ENCODE data around the gene LRRTM4.
A peak's percentile ranks its signal among the peaks of the same experiment; 100 is the strongest.

Gene LRRTM4

GRCh38 chr2:76921006-76921405, 601.2 kb downstream of the LRRTM4 start:
- no peak overlapping the region for H3K4me3 ChIP-seq (ENCODE audit: low read depth, low read length)

GRCh38 chr2:76895469-76895868, 626.7 kb downstream of the LRRTM4 start:
- no peak overlapping the region for H3K4me3 ChIP-seq (ENCODE audit: low read depth, low read length)

- H3K4me3 ChIP-seq (ENCODE audit: low read depth, low read length) = no peak overlapping the region
Measured at GRCh38 chr2:76870581-76870980, 651.6 kb downstream of the LRRTM4 start.

GRCh38 chr2:76870011-76870410, 652.2 kb downstream of the LRRTM4 start:
- no peak overlapping the region for H3K4me3 ChIP-seq (ENCODE audit: low read depth, low read length)

- no peak overlapping the region for H3K4me3 ChIP-seq (ENCODE audit: low read depth, low read length)
Measured at GRCh38 chr2:76867854-76868253, 654.3 kb downstream of the LRRTM4 start.

- H3K4me3 ChIP-seq (ENCODE audit: low read depth, low read length) = no peak overlapping the region
Measured at GRCh38 chr2:76866464-76866863, 655.7 kb downstream of the LRRTM4 start.

- H3K4me3 ChIP-seq (ENCODE audit: low read depth, low read length) = no peak overlapping the region
Measured at GRCh38 chr2:76862901-76863300, 659.3 kb downstream of the LRRTM4 start.

- H3K4me3 ChIP-seq (ENCODE audit: low read depth, low read length) = no peak overlapping the region
Measured at GRCh38 chr2:76861708-76862107, 660.5 kb downstream of the LRRTM4 start.

GRCh38 chr2:76851000-76851399, 671.2 kb downstream of the LRRTM4 start:
- no peak overlapping the region for H3K4me3 ChIP-seq (ENCODE audit: low read depth, low read length)

- H3K4me3 ChIP-seq (ENCODE audit: low read depth, low read length) = no peak overlapping the region
Measured at GRCh38 chr2:76849086-76849485, 673.1 kb downstream of the LRRTM4 start.

- no peak overlapping the region for H3K4me3 ChIP-seq (ENCODE audit: low read depth, low read length)
Measured at GRCh38 chr2:76839826-76840225, 682.4 kb downstream of the LRRTM4 start.

- H3K4me3 ChIP-seq (ENCODE audit: low read depth, low read length) = no peak overlapping the region
Measured at GRCh38 chr2:76829374-76830234, 692.6 kb downstream of the LRRTM4 start.

GRCh38 chr2:76826691-76827090, 695.5 kb downstream of the LRRTM4 start:
- no peak overlapping the region for H3K4me3 ChIP-seq (ENCODE audit: low read depth, low read length)

GRCh38 chr2:76825140-76825970, 696.8 kb downstream of the LRRTM4 start:
- H3K4me3 ChIP-seq (ENCODE audit: low read depth, low read length) = no peak overlapping the region

- H3K4me3 ChIP-seq (ENCODE audit: low read depth, low read length) = no peak overlapping the region
Measured at GRCh38 chr2:76821731-76822130, 700.4 kb downstream of the LRRTM4 start.

- H3K4me3 ChIP-seq (ENCODE audit: low read depth, low read length) = no peak overlapping the region
Measured at GRCh38 chr2:76813084-76813483, 709.1 kb downstream of the LRRTM4 start.

- no peak overlapping the region for H3K4me3 ChIP-seq (ENCODE audit: low read depth, low read length)
Measured at GRCh38 chr2:76812156-76812555, 710.0 kb downstream of the LRRTM4 start.

- H3K4me3 ChIP-seq (ENCODE audit: low read depth, low read length) = no peak overlapping the region
Measured at GRCh38 chr2:76809136-76809535, 713.0 kb downstream of the LRRTM4 start.

GRCh38 chr2:76808732-76809131, 713.4 kb downstream of the LRRTM4 start:
- no peak overlapping the region for H3K4me3 ChIP-seq (ENCODE audit: low read depth, low read length)

GRCh38 chr2:76793647-76794334, 728.4 kb downstream of the LRRTM4 start:
- no peak overlapping the region for H3K4me3 ChIP-seq (ENCODE audit: low read depth, low read length)

- H3K4me3 ChIP-seq (ENCODE audit: low read depth, low read length) = peak overlapping the region; percentile 41
Measured at GRCh38 chr2:76781313-76781712, 740.9 kb downstream of the LRRTM4 start.
